ENCODE measurements around the gene DHRS12.

DHRS12 gene

GRCh38 chr13:51841732-51842131 lies 37.8 kb upstream of the DHRS12 start:
- FAIRE-seq (no peak), DNase-seq (ENCODE audit: insufficient read length, low spot score) (no peak)
- TF ChIP-seq PAX5 (IDR thresholded peaks at IDR 0.05; ENCODE audit: insufficient read depth, low read length, severe bottlenecking) (no peak), POLR2AphosphoS5 (IDR thresholded peaks at IDR 0.05; ENCODE audit: low read depth, low read length) (no peak), TAF1 (IDR thresholded peaks at IDR 0.05; ENCODE audit: low read depth, low read length) (no peak), POLR2A (IDR thresholded peaks at IDR 0.05; ENCODE audit: low read depth, low read length) (no peak), SPI1 (IDR thresholded peaks at IDR 0.05; ENCODE audit: low read depth, low read length) (no peak), POU2F2 (IDR thresholded peaks at IDR 0.05; ENCODE audit: low read depth, low read length) (no peak)

- DNase-seq (ENCODE audit: insufficient read length, low spot score) (no peak), FAIRE-seq (no peak)
- TF ChIP-seq POLR2AphosphoS5 (IDR thresholded peaks at IDR 0.05; ENCODE audit: low read depth, low read length) (no peak), TAF1 (IDR thresholded peaks at IDR 0.05; ENCODE audit: low read depth, low read length) (no peak)
These were observed 37.0 kb upstream of the DHRS12 start for GRCh38 chr13:51840917-51841316.

GRCh38 chr13:51839711-51840540 lies 36.0 kb upstream of the DHRS12 start:
- TF ChIP-seq SPI1 (IDR thresholded peaks at IDR 0.05; ENCODE audit: low read depth, low read length), result no peak
- TF ChIP-seq POU2F2 (IDR thresholded peaks at IDR 0.05; ENCODE audit: low read depth, low read length), result no peak
- no peak for TF ChIP-seq POLR2AphosphoS5 (IDR thresholded peaks at IDR 0.05; ENCODE audit: low read depth, low read length)
- TF ChIP-seq POLR2A (IDR thresholded peaks at IDR 0.05; ENCODE audit: low read depth, low read length), result no peak
- no peak for TF ChIP-seq PAX5 (IDR thresholded peaks at IDR 0.05; ENCODE audit: insufficient read depth, low read length, severe bottlenecking)
- FAIRE-seq (no peak), DNase-seq (ENCODE audit: insufficient read length, low spot score) (no peak)

- no peak for TF ChIP-seq PAX5 (IDR thresholded peaks at IDR 0.05; ENCODE audit: insufficient read depth, low read length, severe bottlenecking)
- TF ChIP-seq POLR2A (IDR thresholded peaks at IDR 0.05; ENCODE audit: low read depth, low read length), result no peak
- no peak for TF ChIP-seq SPI1 (IDR thresholded peaks at IDR 0.05; ENCODE audit: low read depth, low read length)
- no peak for TF ChIP-seq POU2F2 (IDR thresholded peaks at IDR 0.05; ENCODE audit: low read depth, low read length)
- no peak for TF ChIP-seq TAF1 (IDR thresholded peaks at IDR 0.05; ENCODE audit: low read depth, low read length)
- no peak for TF ChIP-seq POLR2AphosphoS5 (IDR thresholded peaks at IDR 0.05; ENCODE audit: low read depth, low read length)
- DNase-seq (ENCODE audit: insufficient read length, low spot score) (no peak), FAIRE-seq (no peak)
These were observed 34.4 kb upstream of the DHRS12 start for GRCh38 chr13:51838240-51838846.

- DNase-seq (ENCODE audit: insufficient read length, low spot score) (no peak), FAIRE-seq (no peak)
- TF ChIP-seq SPI1 (IDR thresholded peaks at IDR 0.05; ENCODE audit: low read depth, low read length) (no peak), POLR2AphosphoS5 (IDR thresholded peaks at IDR 0.05; ENCODE audit: low read depth, low read length) (no peak), POLR2A (IDR thresholded peaks at IDR 0.05; ENCODE audit: low read depth, low read length) (no peak), TAF1 (IDR thresholded peaks at IDR 0.05; ENCODE audit: low read depth, low read length) (no peak), POU2F2 (IDR thresholded peaks at IDR 0.05; ENCODE audit: low read depth, low read length) (no peak), PAX5 (IDR thresholded peaks at IDR 0.05; ENCODE audit: insufficient read depth, low read length, severe bottlenecking) (no peak)
These were observed 33.1 kb upstream of the DHRS12 start for GRCh38 chr13:51837016-51837415.

GRCh38 chr13:51834581-51835171 lies 30.7 kb upstream of the DHRS12 start:
- TF ChIP-seq POLR2A (IDR thresholded peaks at IDR 0.05; ENCODE audit: low read depth, low read length) (no peak), TAF1 (IDR thresholded peaks at IDR 0.05; ENCODE audit: low read depth, low read length) (no peak), POLR2AphosphoS5 (IDR thresholded peaks at IDR 0.05; ENCODE audit: low read depth, low read length) (no peak), SPI1 (IDR thresholded peaks at IDR 0.05; ENCODE audit: low read depth, low read length) (no peak), PAX5 (IDR thresholded peaks at IDR 0.05; ENCODE audit: insufficient read depth, low read length, severe bottlenecking) (no peak), POU2F2 (IDR thresholded peaks at IDR 0.05; ENCODE audit: low read depth, low read length) (no peak)
- no peak for DNase-seq (ENCODE audit: insufficient read length, low spot score)
- FAIRE-seq, result peak; percentile 35

- DNase-seq (ENCODE audit: insufficient read length, low spot score), result no peak
- FAIRE-seq, result no peak
- TF ChIP-seq PAX5 (IDR thresholded peaks at IDR 0.05; ENCODE audit: insufficient read depth, low read length, severe bottlenecking) (no peak), POU2F2 (IDR thresholded peaks at IDR 0.05; ENCODE audit: low read depth, low read length) (no peak), SPI1 (IDR thresholded peaks at IDR 0.05; ENCODE audit: low read depth, low read length) (no peak), POLR2A (IDR thresholded peaks at IDR 0.05; ENCODE audit: low read depth, low read length) (no peak), TAF1 (IDR thresholded peaks at IDR 0.05; ENCODE audit: low read depth, low read length) (no peak), POLR2AphosphoS5 (IDR thresholded peaks at IDR 0.05; ENCODE audit: low read depth, low read length) (no peak)
These were observed 30.0 kb upstream of the DHRS12 start for GRCh38 chr13:51833980-51834379.

GRCh38 chr13:51832471-51833152 lies 28.6 kb upstream of the DHRS12 start:
- TF ChIP-seq SPI1 (IDR thresholded peaks at IDR 0.05; ENCODE audit: low read depth, low read length), result no peak
- TF ChIP-seq POLR2AphosphoS5 (IDR thresholded peaks at IDR 0.05; ENCODE audit: low read depth, low read length), result no peak
- TF ChIP-seq PAX5 (IDR thresholded peaks at IDR 0.05; ENCODE audit: insufficient read depth, low read length, severe bottlenecking), result no peak
- no peak for TF ChIP-seq POLR2A (IDR thresholded peaks at IDR 0.05; ENCODE audit: low read depth, low read length)
- no peak for TF ChIP-seq TAF1 (IDR thresholded peaks at IDR 0.05; ENCODE audit: low read depth, low read length)
- TF ChIP-seq POU2F2 (IDR thresholded peaks at IDR 0.05; ENCODE audit: low read depth, low read length), result no peak
- FAIRE-seq, result peak; percentile 77
- peak; percentile 26 for DNase-seq (ENCODE audit: insufficient read length, low spot score)

GRCh38 chr13:51831519-51831918 lies 27.6 kb upstream of the DHRS12 start:
- FAIRE-seq, result peak; percentile 59
- no peak for TF ChIP-seq POLR2AphosphoS5 (IDR thresholded peaks at IDR 0.05; ENCODE audit: low read depth, low read length)
- no peak for TF ChIP-seq SPI1 (IDR thresholded peaks at IDR 0.05; ENCODE audit: low read depth, low read length)
- TF ChIP-seq POLR2A (IDR thresholded peaks at IDR 0.05; ENCODE audit: low read depth, low read length), result no peak
- no peak for TF ChIP-seq TAF1 (IDR thresholded peaks at IDR 0.05; ENCODE audit: low read depth, low read length)
- TF ChIP-seq PAX5 (IDR thresholded peaks at IDR 0.05; ENCODE audit: insufficient read depth, low read length, severe bottlenecking), result no peak
- no peak for TF ChIP-seq POU2F2 (IDR thresholded peaks at IDR 0.05; ENCODE audit: low read depth, low read length)
- DNase-seq (ENCODE audit: insufficient read length, low spot score), result no peak
